ENCODE results near the gene TPD52L1. TPM values are rescaled to one million over a fixed set of nuclear protein-coding genes. Genes with fewer than 3 reads are reported as not detected.

The TPD52L1 gene
- total and polyA plus RNA-seq, 2 experiments from 2014 or later: 22.8 to 24.0 TPM

- no peaks in the 10 kb centered on the region for H3K9me2 ChIP-seq (ENCODE audit: insufficient read depth)
- no peaks in the 10 kb centered on the region for H3K36me3 ChIP-seq (ENCODE audit: insufficient read depth)
- Mint-ChIP-seq H3K36me3 (ENCODE audit: low read depth) (no peaks in the 10 kb centered on the region), H3K27ac (no peak overlapping the region), H3K4me3 (no peak overlapping the region), H3K27me3 (ENCODE audit: insufficient read depth, low read depth, poor library complexity) (no peaks in the 10 kb centered on the region), H3K9me3 (no peaks in the 10 kb centered on the region), H3K4me1 (peaks cover 10% of the 10 kb centered on the region; the same call in 2 of the 3 replicates)
- no peak overlapping the region for H3K27ac ChIP-seq (ENCODE audit: low read depth)
- H4K20me1 ChIP-seq (replicated peaks; ENCODE audit: insufficient read depth): no peaks in the 10 kb centered on the region
- no peaks in the 10 kb centered on the region for H3F3A ChIP-seq (replicated peaks; ENCODE audit: low read depth)
- no peaks in the 10 kb centered on the region for H3K4me1 ChIP-seq (ENCODE audit: insufficient read depth)
- H3K4me2 ChIP-seq: no peak overlapping the region
- no peaks in the 10 kb centered on the region for H3K79me2 ChIP-seq (replicated peaks; ENCODE audit: insufficient read depth)
- no peak for ATAC-seq
- TF ChIP-seq CREB1 (CRISPR knock-in tag; IDR thresholded peaks at IDR 0.05; ENCODE audit: low read depth) (no peak), STAT1 (IDR thresholded peaks at IDR 0.05; ENCODE audit: unreplicated experiment) (no peak), POLR2AphosphoS5 (IDR thresholded peaks at IDR 0.05; ENCODE audit: low read depth) (no peak), NANOG (IDR thresholded peaks at IDR 0.05; ENCODE audit: borderline replicate concordance) (no peak), ZNF114 (CRISPR knock-in tag; IDR thresholded peaks at IDR 0.05) (no peak), ETS1 (IDR thresholded peaks at IDR 0.05) (no peak), EZH2phosphoT487 (IDR thresholded peaks at IDR 0.05; ENCODE audit: unreplicated experiment) (no peak), JUNB (IDR thresholded peaks at IDR 0.05; ENCODE audit: unreplicated experiment) (no peak), CTCF (conservative IDR thresholded peaks at IDR 0.05; ENCODE audit: low read depth in 2 of 2) (no peak)
- TF ChIP-seq, protein P1, sequence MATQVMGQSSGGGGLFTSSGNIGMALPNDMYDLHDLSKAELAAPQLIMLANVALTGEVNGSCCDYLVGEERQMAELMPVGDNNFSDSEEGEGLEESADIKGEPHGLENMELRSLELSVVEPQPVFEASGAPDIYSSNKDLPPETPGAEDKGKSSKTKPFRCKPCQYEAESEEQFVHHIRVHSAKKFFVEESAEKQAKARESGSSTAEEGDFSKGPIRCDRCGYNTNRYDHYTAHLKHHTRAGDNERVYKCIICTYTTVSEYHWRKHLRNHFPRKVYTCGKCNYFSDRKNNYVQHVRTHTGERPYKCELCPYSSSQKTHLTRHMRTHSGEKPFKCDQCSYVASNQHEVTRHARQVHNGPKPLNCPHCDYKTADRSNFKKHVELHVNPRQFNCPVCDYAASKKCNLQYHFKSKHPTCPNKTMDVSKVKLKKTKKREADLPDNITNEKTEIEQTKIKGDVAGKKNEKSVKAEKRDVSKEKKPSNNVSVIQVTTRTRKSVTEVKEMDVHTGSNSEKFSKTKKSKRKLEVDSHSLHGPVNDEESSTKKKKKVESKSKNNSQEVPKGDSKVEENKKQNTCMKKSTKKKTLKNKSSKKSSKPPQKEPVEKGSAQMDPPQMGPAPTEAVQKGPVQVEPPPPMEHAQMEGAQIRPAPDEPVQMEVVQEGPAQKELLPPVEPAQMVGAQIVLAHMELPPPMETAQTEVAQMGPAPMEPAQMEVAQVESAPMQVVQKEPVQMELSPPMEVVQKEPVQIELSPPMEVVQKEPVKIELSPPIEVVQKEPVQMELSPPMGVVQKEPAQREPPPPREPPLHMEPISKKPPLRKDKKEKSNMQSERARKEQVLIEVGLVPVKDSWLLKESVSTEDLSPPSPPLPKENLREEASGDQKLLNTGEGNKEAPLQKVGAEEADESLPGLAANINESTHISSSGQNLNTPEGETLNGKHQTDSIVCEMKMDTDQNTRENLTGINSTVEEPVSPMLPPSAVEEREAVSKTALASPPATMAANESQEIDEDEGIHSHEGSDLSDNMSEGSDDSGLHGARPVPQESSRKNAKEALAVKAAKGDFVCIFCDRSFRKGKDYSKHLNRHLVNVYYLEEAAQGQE (IDR thresholded peaks at IDR 0.05; ENCODE audit: unreplicated experiment): no peak
- TF ChIP-seq, protein P2, sequence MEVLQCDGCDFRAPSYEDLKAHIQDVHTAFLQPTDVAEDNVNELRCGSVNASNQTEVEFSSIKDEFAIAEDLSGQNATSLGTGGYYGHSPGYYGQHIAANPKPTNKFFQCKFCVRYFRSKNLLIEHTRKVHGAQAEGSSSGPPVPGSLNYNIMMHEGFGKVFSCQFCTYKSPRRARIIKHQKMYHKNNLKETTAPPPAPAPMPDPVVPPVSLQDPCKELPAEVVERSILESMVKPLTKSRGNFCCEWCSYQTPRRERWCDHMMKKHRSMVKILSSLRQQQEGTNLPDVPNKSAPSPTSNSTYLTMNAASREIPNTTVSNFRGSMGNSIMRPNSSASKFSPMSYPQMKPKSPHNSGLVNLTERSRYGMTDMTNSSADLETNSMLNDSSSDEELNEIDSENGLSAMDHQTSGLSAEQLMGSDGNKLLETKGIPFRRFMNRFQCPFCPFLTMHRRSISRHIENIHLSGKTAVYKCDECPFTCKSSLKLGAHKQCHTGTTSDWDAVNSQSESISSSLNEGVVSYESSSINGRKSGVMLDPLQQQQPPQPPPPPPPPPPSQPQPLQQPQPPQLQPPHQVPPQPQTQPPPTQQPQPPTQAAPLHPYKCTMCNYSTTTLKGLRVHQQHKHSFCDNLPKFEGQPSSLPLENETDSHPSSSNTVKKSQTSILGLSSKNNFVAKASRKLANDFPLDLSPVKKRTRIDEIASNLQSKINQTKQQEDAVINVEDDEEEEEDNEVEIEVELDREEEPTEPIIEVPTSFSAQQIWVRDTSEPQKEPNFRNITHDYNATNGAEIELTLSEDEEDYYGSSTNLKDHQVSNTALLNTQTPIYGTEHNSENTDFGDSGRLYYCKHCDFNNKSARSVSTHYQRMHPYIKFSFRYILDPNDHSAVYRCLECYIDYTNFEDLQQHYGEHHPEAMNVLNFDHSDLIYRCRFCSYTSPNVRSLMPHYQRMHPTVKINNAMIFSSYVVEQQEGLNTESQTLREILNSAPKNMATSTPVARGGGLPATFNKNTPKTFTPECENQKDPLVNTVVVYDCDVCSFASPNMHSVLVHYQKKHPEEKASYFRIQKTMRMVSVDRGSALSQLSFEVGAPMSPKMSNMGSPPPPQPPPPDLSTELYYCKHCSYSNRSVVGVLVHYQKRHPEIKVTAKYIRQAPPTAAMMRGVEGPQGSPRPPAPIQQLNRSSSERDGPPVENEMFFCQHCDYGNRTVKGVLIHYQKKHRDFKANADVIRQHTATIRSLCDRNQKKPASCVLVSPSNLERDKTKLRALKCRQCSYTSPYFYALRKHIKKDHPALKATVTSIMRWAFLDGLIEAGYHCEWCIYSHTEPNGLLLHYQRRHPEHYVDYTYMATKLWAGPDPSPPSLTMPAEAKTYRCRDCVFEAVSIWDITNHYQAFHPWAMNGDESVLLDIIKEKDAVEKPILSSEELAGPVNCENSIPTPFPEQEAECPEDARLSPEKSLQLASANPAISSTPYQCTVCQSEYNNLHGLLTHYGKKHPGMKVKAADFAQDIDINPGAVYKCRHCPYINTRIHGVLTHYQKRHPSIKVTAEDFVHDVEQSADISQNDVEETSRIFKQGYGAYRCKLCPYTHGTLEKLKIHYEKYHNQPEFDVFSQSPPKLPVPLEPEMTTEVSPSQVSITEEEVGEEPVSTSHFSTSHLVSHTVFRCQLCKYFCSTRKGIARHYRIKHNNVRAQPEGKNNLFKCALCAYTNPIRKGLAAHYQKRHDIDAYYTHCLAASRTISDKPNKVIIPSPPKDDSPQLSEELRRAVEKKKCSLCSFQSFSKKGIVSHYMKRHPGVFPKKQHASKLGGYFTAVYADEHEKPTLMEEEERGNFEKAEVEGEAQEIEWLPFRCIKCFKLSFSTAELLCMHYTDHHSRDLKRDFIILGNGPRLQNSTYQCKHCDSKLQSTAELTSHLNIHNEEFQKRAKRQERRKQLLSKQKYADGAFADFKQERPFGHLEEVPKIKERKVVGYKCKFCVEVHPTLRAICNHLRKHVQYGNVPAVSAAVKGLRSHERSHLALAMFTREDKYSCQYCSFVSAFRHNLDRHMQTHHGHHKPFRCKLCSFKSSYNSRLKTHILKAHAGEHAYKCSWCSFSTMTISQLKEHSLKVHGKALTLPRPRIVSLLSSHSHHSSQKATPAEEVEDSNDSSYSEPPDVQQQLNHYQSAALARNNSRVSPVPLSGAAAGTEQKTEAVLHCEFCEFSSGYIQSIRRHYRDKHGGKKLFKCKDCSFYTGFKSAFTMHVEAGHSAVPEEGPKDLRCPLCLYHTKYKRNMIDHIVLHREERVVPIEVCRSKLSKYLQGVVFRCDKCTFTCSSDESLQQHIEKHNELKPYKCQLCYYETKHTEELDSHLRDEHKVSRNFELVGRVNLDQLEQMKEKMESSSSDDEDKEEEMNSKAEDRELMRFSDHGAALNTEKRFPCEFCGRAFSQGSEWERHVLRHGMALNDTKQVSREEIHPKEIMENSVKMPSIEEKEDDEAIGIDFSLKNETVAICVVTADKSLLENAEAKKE (CRISPR knock-in tag; IDR thresholded peaks at IDR 0.05): no peak
- no peak for DNase-seq (ENCODE audit: low spot score)
- no peaks in the 10 kb centered on the region for H3K27me3 ChIP-seq (ENCODE audit: insufficient read depth)
- H3K4me3 ChIP-seq: no peak overlapping the region
- no peak overlapping the region for H2AFZ ChIP-seq
Measured at GRCh38 chr6:125232466-125232865, 78.9 kb downstream of the TPD52L1 start.

Data from GM23338 (cell line).